Loucy (cell line): ENCODE data around the gene TPM2.
A peak's percentile ranks its signal among the peaks of the same experiment; 100 is the strongest.

Source experiments
- H2AFZ ChIP-seq: fragments of 200-600 bp; sonication (generic); 2 replicates; pipeline ENCODE4 v1.6.0; 2016; ENCODE audit warnings: antibody characterized with exemption, mild to moderate bottlenecking, low read length, moderate library complexity
- H3F3A ChIP-seq: fragments of 200-600 bp; 2 replicates; pipeline ENCODE4 v1.6.0; 2016; ENCODE audit warnings: antibody characterized with exemption, low read depth, mild to moderate bottlenecking
- H3K27me3 ChIP-seq: fragments of 200-600 bp; sonication (generic); 2 replicates; pipeline ENCODE4 v1.6.1; 2014; ENCODE audit warnings: low read length, mild to moderate bottlenecking; ENCODE audit not compliant: insufficient read depth, poor library complexity, severe bottlenecking
- H3K36me3 ChIP-seq: fragments of 200-600 bp; sonication (generic); 2 replicates; pipeline ENCODE4 v1.6.1; 2016; ENCODE audit warnings: low read length; ENCODE audit not compliant: insufficient read depth
- H3K4me1 ChIP-seq: fragments of 200-600 bp; sonication (generic); 2 replicates; pipeline ENCODE4 v1.5.1; 2014; ENCODE audit warnings: low read length, mild to moderate bottlenecking; ENCODE audit not compliant: insufficient read depth, poor library complexity, severe bottlenecking
- H3K4me2 ChIP-seq: fragments of 200-600 bp; sonication (generic); 2 replicates; pipeline ENCODE4 v1.6.0; 2014; ENCODE audit warnings: antibody characterized with exemption, low read length, low read depth, mild to moderate bottlenecking; ENCODE audit not compliant: poor library complexity, severe bottlenecking
- H3K4me3 ChIP-seq: fragments of 200-600 bp; sonication (generic); 2 replicates; pipeline ENCODE4 v1.5.1; 2014; ENCODE audit warnings: low read length, mild to moderate bottlenecking, mixed read lengths; ENCODE audit not compliant: poor library complexity, severe bottlenecking
- H3K79me2 ChIP-seq: fragments of 200-600 bp; sonication (generic); 2 replicates; pipeline ENCODE4 v1.6.1; 2014; ENCODE audit warnings: low read length; ENCODE audit not compliant: insufficient read depth
- H3K9ac ChIP-seq: fragments of 200-600 bp; sonication (generic); 2 replicates; pipeline ENCODE4 v1.6.0; 2014; ENCODE audit warnings: mild to moderate bottlenecking, low read depth, low read length, moderate library complexity; ENCODE audit not compliant: poor library complexity, severe bottlenecking
- H3K9me2 ChIP-seq: fragments of 200-600 bp; sonication (generic); replicated peaks from 2 replicates; pipeline ENCODE4 v1.6.1; 2016; ENCODE audit warnings: low read depth, low read length, mixed read lengths
- H3K9me3 ChIP-seq: fragments of 200-600 bp; sonication (generic); 2 replicates; pipeline ENCODE4 v1.6.1; 2014; ENCODE audit warnings: mild to moderate bottlenecking, antibody characterized with exemption, low read length, low read depth; ENCODE audit not compliant: insufficient read depth
- H4K20me1 ChIP-seq: fragments of 200-600 bp; sonication (generic); 2 replicates; pipeline ENCODE4 v1.6.0; 2014; ENCODE audit warnings: antibody characterized with exemption, low read length, mild to moderate bottlenecking; ENCODE audit not compliant: insufficient read depth, poor library complexity, severe bottlenecking
- CTCF ChIP-seq: fragments of 200-600 bp; sonication (generic); conservative IDR thresholded peaks from 2 replicates; pipeline ENCODE4 v1.5.1; 2014; ENCODE audit warnings: mild to moderate bottlenecking, antibody characterized with exemption, low read length
- EZH2phosphoT487 ChIP-seq: fragments of 200-600 bp; IDR thresholded peaks from 2 replicates; pipeline ENCODE4 v1.6.1; 2018; ENCODE audit warnings: antibody characterized with exemption, mild to moderate bottlenecking, moderate library complexity, borderline replicate concordance

The TPM2 gene

GRCh38 chr9:35728041-35728971, 38.6 kb upstream of the TPM2 start:
- Histone ChIP-seq H3K27me3 (no peaks in the 10 kb centered on the region), H3K4me3 (peak overlapping the region; percentile 81), H3K4me2 (peak overlapping the region; percentile 99), H3K36me3 (peaks cover 23% of the 10 kb centered on the region; the same call in 1 of the 2 replicates), H3K4me1 (peaks cover 52% of the 10 kb centered on the region), H3F3A (peaks cover 17% of the 10 kb centered on the region), H3K9ac (peak overlapping the region; percentile 92), H3K9me2 (no peaks in the 10 kb centered on the region), H3K9me3 (no peaks in the 10 kb centered on the region), H4K20me1 (peaks cover 26% of the 10 kb centered on the region), H2AFZ (no peak overlapping the region), H3K79me2 (peaks cover 63% of the 10 kb centered on the region)
- TF ChIP-seq CTCF, result no peak
- TF ChIP-seq EZH2phosphoT487, result no peak

DNA sequence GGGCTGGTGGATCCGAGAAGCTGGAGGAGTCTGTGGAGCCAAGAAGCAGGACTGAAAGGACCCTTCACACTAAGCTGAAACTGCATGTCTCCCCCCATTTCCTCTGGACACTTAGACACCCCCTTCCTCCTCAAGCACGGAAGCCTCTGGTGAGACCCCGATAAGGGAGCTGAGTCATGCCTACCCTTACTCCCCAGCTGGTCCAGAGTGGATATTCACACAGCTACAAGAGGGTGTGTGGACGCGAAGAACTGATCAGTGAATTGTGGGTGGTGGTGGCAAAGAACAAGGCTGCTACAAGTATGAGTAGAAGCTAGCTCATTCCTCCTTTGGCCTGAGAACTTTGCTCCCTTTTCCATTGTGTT, 37.9 kb upstream of the TPM2 start:
- TF ChIP-seq EZH2phosphoT487 (no peak), CTCF (no peak)
- H3K4me1 ChIP-seq, result peaks cover 48% of the 10 kb centered on the region
- H4K20me1 ChIP-seq, result peaks cover 23% of the 10 kb centered on the region
- H3K9me3 ChIP-seq, result no peaks in the 10 kb centered on the region
- H2AFZ ChIP-seq, result no peak overlapping the region
- H3K4me3 ChIP-seq, result peak overlapping the region; percentile 81
- H3K79me2 ChIP-seq, result peaks cover 63% of the 10 kb centered on the region
- no peaks in the 10 kb centered on the region for H3K27me3 ChIP-seq
- no peaks in the 10 kb centered on the region for H3K9me2 ChIP-seq
- peaks cover 15% of the 10 kb centered on the region for H3F3A ChIP-seq
- peak overlapping the region; percentile 92 for H3K9ac ChIP-seq
- H3K4me2 ChIP-seq, result peak overlapping the region; percentile 99
- H3K36me3 ChIP-seq, result peaks cover 27% of the 10 kb centered on the region; the same call in 1 of the 2 replicates

GRCh38 chr9:35726931-35727330, 37.2 kb upstream of the TPM2 start:
- no peaks in the 10 kb centered on the region for H3K9me2 ChIP-seq
- no peaks in the 10 kb centered on the region for H3K9me3 ChIP-seq
- H3K9ac ChIP-seq, result peak overlapping the region; percentile 92
- peak overlapping the region; percentile 81 for H3K4me3 ChIP-seq
- peaks cover 23% of the 10 kb centered on the region for H4K20me1 ChIP-seq
- peaks cover 35% of the 10 kb centered on the region; the same call in 1 of the 2 replicates for H3K36me3 ChIP-seq
- H3K79me2 ChIP-seq, result peaks cover 63% of the 10 kb centered on the region
- H3F3A ChIP-seq, result peaks cover 13% of the 10 kb centered on the region
- H2AFZ ChIP-seq, result no peak overlapping the region
- H3K4me2 ChIP-seq, result peak overlapping the region; percentile 99
- H3K4me1 ChIP-seq, result peaks cover 48% of the 10 kb centered on the region
- TF ChIP-seq CTCF (peak; percentile 70), EZH2phosphoT487 (no peak)
- H3K27me3 ChIP-seq, result no peaks in the 10 kb centered on the region
